Spleen (tissue), 7 donors: ENCODE data around the gene SELENOS.

ENCODE experiments used
- POLR2A ChIP-seq, 3 donors: fragments of 450-650 bp; IDR thresholded peaks; one replicate each; pipeline ENCODE4 v1.5.1; 2017; ENCODE audit warnings: antibody characterized with exemption in 3 of 3, mild to moderate bottlenecking in 1 of 3
- POLR2AphosphoS5 ChIP-seq, 3 donors: sonication (generic); formaldehyde crosslinking; IDR thresholded peaks; one replicate each; pipeline ENCODE4 v1.5.1; 2017; ENCODE audit warnings: antibody characterized with exemption in 3 of 3
- TF ChIP-seq, protein P1 (sequence below), 11 experiments: fragments of 200-600 bp in 7 of 11; fragments of 450-650 bp in 4 of 11; sonication (generic) in 4 of 11; IDR thresholded peaks in 8 of 11; conservative IDR thresholded peaks in 3 of 11; 1 replicate in 7 of 11; 2 replicates in 4 of 11; pipeline versions ENCODE4 v1.4.0 to v1.8.0; 2016 to 2021; ENCODE audit warnings: antibody characterized with exemption in 11 of 11, inconsistent platforms in 4 of 11, mild to moderate bottlenecking in 1 of 11
- donor health status: DM: no; HTN: no; CAD: no; lungs with moderate emphysema.
- donor health status: DM: no; HTN: no; CAD: no.
- donor health status: DM: no; HTN: no; CAD: no.

DNA sequence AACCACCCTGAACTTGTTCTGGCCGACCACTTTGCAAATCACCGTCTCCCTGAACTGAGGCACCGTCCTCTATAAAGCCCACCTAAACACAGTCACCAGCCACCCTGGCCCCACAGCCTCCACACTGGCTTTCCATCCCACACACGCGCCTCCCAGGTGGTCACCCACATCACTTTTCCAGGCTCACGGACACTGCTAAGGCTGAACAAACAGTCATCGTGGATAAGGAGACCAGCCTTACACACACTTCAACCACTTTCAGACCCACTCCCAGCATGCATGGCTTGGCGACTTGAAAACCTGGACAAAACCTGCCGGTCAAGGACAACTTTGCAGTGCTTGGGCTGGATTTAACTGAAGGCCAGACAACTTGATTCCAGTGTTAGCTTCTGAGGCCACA is 33.9 kb downstream of the SELENOS start:
- TF ChIP-seq, protein P1, sequence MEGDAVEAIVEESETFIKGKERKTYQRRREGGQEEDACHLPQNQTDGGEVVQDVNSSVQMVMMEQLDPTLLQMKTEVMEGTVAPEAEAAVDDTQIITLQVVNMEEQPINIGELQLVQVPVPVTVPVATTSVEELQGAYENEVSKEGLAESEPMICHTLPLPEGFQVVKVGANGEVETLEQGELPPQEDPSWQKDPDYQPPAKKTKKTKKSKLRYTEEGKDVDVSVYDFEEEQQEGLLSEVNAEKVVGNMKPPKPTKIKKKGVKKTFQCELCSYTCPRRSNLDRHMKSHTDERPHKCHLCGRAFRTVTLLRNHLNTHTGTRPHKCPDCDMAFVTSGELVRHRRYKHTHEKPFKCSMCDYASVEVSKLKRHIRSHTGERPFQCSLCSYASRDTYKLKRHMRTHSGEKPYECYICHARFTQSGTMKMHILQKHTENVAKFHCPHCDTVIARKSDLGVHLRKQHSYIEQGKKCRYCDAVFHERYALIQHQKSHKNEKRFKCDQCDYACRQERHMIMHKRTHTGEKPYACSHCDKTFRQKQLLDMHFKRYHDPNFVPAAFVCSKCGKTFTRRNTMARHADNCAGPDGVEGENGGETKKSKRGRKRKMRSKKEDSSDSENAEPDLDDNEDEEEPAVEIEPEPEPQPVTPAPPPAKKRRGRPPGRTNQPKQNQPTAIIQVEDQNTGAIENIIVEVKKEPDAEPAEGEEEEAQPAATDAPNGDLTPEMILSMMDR (IDR thresholded peaks at IDR 0.05 in 8 of 11, conservative IDR thresholded peaks at IDR 0.05 in 3 of 11), result no peak
- TF ChIP-seq POLR2A (IDR thresholded peaks at IDR 0.05) (no peak), POLR2AphosphoS5 (IDR thresholded peaks at IDR 0.05) (no peak)
